WTC11 (cell line): Measurements from ENCODE around the gene ATL3.

Experiments used
- ZNF138 ChIP-seq: sonication (generic); formaldehyde crosslinking; conservative IDR thresholded peaks from 2 replicates; pipeline ENCODE4 v1.8.1; 2022; ENCODE audit warnings: mild to moderate bottlenecking, moderate library complexity, missing genetic modification reagents
- TF ChIP-seq, protein P1 (sequence below): sonication (generic); formaldehyde crosslinking; conservative IDR thresholded peaks from 2 replicates; pipeline ENCODE4 v1.8.1; 2022; ENCODE audit warnings: mild to moderate bottlenecking, missing genetic modification reagents
- TF ChIP-seq, protein P2 (sequence below): sonication (generic); formaldehyde crosslinking; IDR thresholded peaks from 2 replicates; pipeline ENCODE4 v1.8.1; 2023; ENCODE audit warnings: mild to moderate bottlenecking, missing genetic modification reagents, moderate library complexity
- TF ChIP-seq, protein P3 (sequence below): fragments of 200-600 bp; IDR thresholded peaks from 2 replicates; pipeline ENCODE4 v1.8.0; 2022; ENCODE audit warnings: antibody characterized with exemption
- TF ChIP-seq, protein P4 (sequence below): sonication (generic); formaldehyde crosslinking; IDR thresholded peaks from 2 replicates; pipeline ENCODE4 v1.8.1; 2023; ENCODE audit warnings: mild to moderate bottlenecking, missing genetic modification reagents

DNA sequence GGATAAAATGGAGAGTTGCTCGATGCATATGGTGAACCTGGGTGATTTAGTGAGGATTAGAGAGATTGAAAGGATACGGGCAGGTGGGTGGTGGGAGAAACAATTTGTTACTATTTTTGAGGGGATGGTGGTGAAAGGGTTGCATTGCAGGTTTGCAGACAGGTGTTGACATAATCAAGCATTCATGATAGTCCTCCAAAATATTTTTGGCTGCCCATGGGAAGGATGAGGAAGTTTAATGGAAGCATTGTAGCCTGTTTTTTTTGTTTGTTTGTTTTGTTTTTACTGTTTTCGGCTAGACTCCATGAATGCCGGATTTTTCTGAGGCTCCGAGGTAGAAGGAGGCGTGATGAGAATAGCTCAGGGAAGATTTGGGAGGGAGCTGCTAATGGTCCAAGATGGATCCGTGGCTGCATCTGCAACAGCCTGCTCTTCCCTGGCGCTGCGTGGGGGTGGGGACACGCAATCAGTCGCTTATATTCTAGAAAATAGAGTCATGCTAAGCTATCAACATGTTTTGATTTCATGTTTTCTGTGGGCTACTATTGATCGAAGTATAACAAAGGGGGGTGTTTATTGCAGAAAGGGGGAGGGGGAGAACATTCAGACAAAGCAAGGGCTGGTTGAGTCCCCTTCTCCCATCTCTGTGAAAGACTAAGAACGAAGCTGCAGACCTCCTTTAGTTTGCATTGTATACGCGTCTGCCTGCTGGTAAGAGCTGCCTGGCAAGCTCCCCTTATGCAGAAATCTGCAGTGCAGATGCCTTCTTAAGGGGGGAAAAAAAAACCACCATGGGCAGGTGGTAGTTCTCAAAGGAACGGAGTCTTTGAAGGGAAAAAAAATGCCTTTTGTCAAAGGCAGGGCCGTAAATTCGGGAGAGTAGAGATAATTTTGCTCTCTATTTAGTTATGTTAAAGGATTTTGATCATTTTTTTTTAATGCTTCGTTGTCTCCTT lies 11.2 kb upstream of the ATL3 start:
- TF ChIP-seq, protein P1, sequence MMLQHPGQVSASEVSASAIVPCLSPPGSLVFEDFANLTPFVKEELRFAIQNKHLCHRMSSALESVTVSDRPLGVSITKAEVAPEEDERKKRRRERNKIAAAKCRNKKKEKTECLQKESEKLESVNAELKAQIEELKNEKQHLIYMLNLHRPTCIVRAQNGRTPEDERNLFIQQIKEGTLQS = no peak
- TF ChIP-seq, protein P2, sequence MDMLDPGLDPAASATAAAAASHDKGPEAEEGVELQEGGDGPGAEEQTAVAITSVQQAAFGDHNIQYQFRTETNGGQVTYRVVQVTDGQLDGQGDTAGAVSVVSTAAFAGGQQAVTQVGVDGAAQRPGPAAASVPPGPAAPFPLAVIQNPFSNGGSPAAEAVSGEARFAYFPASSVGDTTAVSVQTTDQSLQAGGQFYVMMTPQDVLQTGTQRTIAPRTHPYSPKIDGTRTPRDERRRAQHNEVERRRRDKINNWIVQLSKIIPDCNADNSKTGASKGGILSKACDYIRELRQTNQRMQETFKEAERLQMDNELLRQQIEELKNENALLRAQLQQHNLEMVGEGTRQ = no peak
- TF ChIP-seq, protein P3, sequence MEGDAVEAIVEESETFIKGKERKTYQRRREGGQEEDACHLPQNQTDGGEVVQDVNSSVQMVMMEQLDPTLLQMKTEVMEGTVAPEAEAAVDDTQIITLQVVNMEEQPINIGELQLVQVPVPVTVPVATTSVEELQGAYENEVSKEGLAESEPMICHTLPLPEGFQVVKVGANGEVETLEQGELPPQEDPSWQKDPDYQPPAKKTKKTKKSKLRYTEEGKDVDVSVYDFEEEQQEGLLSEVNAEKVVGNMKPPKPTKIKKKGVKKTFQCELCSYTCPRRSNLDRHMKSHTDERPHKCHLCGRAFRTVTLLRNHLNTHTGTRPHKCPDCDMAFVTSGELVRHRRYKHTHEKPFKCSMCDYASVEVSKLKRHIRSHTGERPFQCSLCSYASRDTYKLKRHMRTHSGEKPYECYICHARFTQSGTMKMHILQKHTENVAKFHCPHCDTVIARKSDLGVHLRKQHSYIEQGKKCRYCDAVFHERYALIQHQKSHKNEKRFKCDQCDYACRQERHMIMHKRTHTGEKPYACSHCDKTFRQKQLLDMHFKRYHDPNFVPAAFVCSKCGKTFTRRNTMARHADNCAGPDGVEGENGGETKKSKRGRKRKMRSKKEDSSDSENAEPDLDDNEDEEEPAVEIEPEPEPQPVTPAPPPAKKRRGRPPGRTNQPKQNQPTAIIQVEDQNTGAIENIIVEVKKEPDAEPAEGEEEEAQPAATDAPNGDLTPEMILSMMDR = no peak
- TF ChIP-seq, protein P4, sequence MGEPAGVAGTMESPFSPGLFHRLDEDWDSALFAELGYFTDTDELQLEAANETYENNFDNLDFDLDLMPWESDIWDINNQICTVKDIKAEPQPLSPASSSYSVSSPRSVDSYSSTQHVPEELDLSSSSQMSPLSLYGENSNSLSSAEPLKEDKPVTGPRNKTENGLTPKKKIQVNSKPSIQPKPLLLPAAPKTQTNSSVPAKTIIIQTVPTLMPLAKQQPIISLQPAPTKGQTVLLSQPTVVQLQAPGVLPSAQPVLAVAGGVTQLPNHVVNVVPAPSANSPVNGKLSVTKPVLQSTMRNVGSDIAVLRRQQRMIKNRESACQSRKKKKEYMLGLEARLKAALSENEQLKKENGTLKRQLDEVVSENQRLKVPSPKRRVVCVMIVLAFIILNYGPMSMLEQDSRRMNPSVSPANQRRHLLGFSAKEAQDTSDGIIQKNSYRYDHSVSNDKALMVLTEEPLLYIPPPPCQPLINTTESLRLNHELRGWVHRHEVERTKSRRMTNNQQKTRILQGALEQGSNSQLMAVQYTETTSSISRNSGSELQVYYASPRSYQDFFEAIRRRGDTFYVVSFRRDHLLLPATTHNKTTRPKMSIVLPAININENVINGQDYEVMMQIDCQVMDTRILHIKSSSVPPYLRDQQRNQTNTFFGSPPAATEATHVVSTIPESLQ (CRISPR knock-in tag) = no peak
- no peak for TF ChIP-seq ZNF138
